Activated CD4-positive, alpha-beta T cell treated with anti-CD3 and anti-CD28 coated beads, Interleukin-2, amount 10 ng/mL, durations not matched to agents 7 days and 5 days (primary cell): ENCODE measurements around the gene SRRM2. TPM values are rescaled to one million over a fixed set of nuclear protein-coding genes. Genes with fewer than 3 reads are reported as not detected.

Source experiments
- CTCF ChIA-PET: fragments of 350-600 bp; sonication (Branson Sonifier 250); formaldehyde crosslinking; loops from one replicate; lab custom pipeline; 2021; ENCODE audit warnings: antibody characterized with exemption; lab: Charles Lee
- POLR2A ChIA-PET: fragments of 350-600 bp; sonication (Branson Sonifier 250); formaldehyde crosslinking; loops from one replicate; lab custom pipeline; 2021; ENCODE audit warnings: antibody characterized with exemption; lab: Charles Lee
- DNase-seq: peaks from one replicate; pipeline ENCODE4 v3.0.0-alpha.2; 2020
- H3K27ac Mint-ChIP-seq: one replicate; pipeline ENCODE4 v1.8.0; 2021; ENCODE audit warnings: mild to moderate bottlenecking, moderate library complexity, mixed read lengths
- H3K27me3 Mint-ChIP-seq: one replicate; pipeline ENCODE4 v1.8.0; 2021; ENCODE audit warnings: mixed read lengths
- H3K36me3 Mint-ChIP-seq: one replicate; pipeline ENCODE4 v1.8.0; 2021; ENCODE audit warnings: low read depth, mixed read lengths
- H3K4me1 Mint-ChIP-seq: one replicate; pipeline ENCODE4 v1.8.0; 2021; ENCODE audit warnings: mixed read lengths
- H3K4me3 Mint-ChIP-seq: one replicate; pipeline ENCODE4 v1.8.0; 2021; ENCODE audit warnings: mild to moderate bottlenecking, moderate library complexity, mixed read lengths
- H3K9me3 Mint-ChIP-seq: one replicate; pipeline ENCODE4 v1.8.0; 2021; ENCODE audit warnings: mixed read lengths
- total RNA-seq, 2 experiments: library from RNA; stranded (reverse); gene quantifications; one replicate each; pipeline ENCODE4 v1.2.3, GENCODE V29; 2021

Gene SRRM2
- total RNA-seq, 2 experiments from 2014 or later = 512 to 565 TPM

GRCh38 chr16:2809149-2809760 is 56.8 kb downstream of the SRRM2 start:
- Mint-ChIP-seq H3K4me1 (no peaks in the 10 kb centered on the region), H3K36me3 (no peaks in the 10 kb centered on the region), H3K27me3 (peaks cover 13% of the 10 kb centered on the region), H3K4me3 (no peak overlapping the region), H3K27ac (no peak overlapping the region), H3K9me3 (no peaks in the 10 kb centered on the region)
- ChIA-PET CTCF (interaction anchor here (0.7 kb wide), 1 partner anchor 161 kb away, joined by 3 read pairs; no protein-coding TSS in a partner anchor), POLR2A (no interaction called here)
- DNase-seq = no peak

- no peaks in the 10 kb centered on the region for H3K36me3 Mint-ChIP-seq
- no peak overlapping the region for H3K27ac Mint-ChIP-seq
- ChIA-PET CTCF (interaction anchor here (0.5 kb wide), 1 partner anchor 13 kb away, joined by 3 read pairs; no protein-coding TSS in a partner anchor), POLR2A (no interaction called here)
- H3K4me3 Mint-ChIP-seq = no peak overlapping the region
- no peaks in the 10 kb centered on the region for H3K4me1 Mint-ChIP-seq
- no peak for DNase-seq
- no peaks in the 10 kb centered on the region for H3K9me3 Mint-ChIP-seq
- peaks cover 11% of the 10 kb centered on the region for H3K27me3 Mint-ChIP-seq
These were observed 58.2 kb downstream of the SRRM2 start for GRCh38 chr16:2810651-2811050.

- Mint-ChIP-seq H3K27me3 (peaks cover 11% of the 10 kb centered on the region), H3K36me3 (no peaks in the 10 kb centered on the region), H3K9me3 (no peaks in the 10 kb centered on the region), H3K27ac (no peak overlapping the region), H3K4me1 (no peaks in the 10 kb centered on the region), H3K4me3 (no peak overlapping the region)
- DNase-seq = no peak
- CTCF ChIA-PET = interaction anchor here (0.5 to 1.2 kb wide), 5 partner anchors 14 to 564 kb away, joined by 3 to 6 read pairs (median 4); partner anchors contain the start of gene PRSS41
- POLR2A ChIA-PET = no interaction called here
These were observed 59.4 kb downstream of the SRRM2 start for GRCh38 chr16:2811703-2812471.

DNA sequence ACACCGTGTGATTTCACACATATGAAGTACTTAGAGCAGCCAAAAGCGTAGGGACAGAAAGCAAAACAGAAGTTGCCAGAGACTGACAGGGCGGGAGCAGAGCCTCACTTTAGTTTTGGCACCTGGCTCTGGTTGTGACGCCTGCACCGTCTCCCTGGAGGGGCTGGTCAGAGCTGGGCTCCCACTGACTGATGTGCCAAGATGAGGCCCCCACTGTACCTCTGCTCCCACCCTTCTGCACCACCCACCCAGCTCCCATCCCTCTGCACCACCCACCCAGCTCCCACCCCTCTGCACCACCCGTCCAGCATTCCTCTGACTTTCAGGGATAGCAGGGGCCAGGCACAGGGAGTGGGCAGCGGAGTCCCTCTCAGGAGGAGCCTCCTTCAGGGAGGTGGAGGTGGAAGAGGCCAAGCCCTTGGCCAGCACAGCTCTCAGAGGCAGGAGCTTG is 61.4 kb downstream of the SRRM2 start:
- DNase-seq = no peak
- H3K36me3 Mint-ChIP-seq = no peaks in the 10 kb centered on the region
- ChIA-PET POLR2A (no interaction called here), CTCF (no interaction called here)
- no peak overlapping the region for H3K4me3 Mint-ChIP-seq
- no peak overlapping the region for H3K27ac Mint-ChIP-seq
- H3K4me1 Mint-ChIP-seq = no peaks in the 10 kb centered on the region
- peaks cover 10% of the 10 kb centered on the region for H3K27me3 Mint-ChIP-seq
- no peaks in the 10 kb centered on the region for H3K9me3 Mint-ChIP-seq

GRCh38 chr16:2814551-2815298 is 62.3 kb downstream of the SRRM2 start:
- no peaks in the 10 kb centered on the region for H3K4me1 Mint-ChIP-seq
- no peaks in the 10 kb centered on the region for H3K9me3 Mint-ChIP-seq
- ChIA-PET CTCF (no interaction called here), POLR2A (no interaction called here)
- H3K27me3 Mint-ChIP-seq = peaks cover 2% of the 10 kb centered on the region
- no peak for DNase-seq
- H3K27ac Mint-ChIP-seq = no peak overlapping the region
- H3K4me3 Mint-ChIP-seq = no peak overlapping the region
- no peaks in the 10 kb centered on the region for H3K36me3 Mint-ChIP-seq

DNA sequence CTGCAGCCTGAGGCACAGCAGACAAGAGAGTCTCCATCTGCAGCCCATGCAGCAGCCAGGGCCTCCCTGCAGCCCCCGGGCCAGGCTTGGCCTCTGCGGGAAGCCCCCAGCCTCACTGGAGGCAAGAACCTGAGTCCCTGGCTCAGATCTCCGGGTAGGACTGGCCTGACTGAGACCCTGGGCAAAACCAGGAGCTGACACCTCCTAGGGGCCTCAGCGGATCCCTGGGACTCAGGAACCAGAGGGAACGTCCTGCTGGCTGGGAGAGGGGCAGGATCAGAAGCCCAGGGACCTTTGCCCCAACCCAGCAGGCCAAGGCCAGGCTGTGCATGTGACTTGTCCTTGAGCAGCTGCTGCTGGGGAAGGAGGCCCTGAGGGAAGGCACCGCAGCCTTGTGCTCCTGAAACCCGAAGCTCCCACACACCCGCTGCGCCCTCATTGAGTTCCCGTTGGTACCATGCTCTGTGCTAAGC is 62.9 kb downstream of the SRRM2 start:
- DNase-seq = no peak
- no peaks in the 10 kb centered on the region for H3K27me3 Mint-ChIP-seq
- CTCF ChIA-PET = no interaction called here
- H3K36me3 Mint-ChIP-seq = no peaks in the 10 kb centered on the region
- H3K4me3 Mint-ChIP-seq = no peak overlapping the region
- no peaks in the 10 kb centered on the region for H3K4me1 Mint-ChIP-seq
- H3K27ac Mint-ChIP-seq = no peak overlapping the region
- POLR2A ChIA-PET = no interaction called here
- no peaks in the 10 kb centered on the region for H3K9me3 Mint-ChIP-seq

DNA sequence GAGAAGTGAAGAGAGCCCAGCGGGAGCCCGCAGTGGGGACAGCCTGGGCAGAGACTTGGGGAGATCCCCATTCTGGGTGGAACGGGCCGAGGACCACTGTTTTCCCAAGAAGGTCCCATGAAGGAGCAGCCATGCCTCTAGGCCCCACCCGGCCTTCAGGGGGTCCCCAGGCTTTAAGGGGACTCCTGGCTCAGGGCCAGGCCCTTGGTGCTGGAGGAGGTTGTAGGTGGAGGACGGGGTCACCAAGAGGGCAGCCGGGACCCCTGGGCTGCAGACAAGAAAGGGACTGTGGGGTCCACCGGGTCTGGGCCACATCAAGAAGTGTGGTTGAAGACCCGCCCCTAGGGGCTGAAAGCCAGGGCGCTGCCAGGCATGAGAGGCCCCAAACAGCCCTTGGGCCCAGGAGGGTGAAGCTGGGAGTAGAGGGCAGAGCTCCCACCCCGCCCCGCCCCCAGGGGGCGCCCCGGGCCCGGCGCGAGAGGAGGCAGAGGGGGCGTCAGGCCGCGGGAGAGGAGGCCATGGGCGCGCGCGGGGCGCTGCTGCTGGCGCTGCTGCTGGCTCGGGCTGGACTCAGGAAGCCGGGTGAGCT is 64.4 kb downstream of the SRRM2 start, which contains the start of gene PRSS21:
Gene PRSS21 (plus strand): TSS at position 487 of the 589 bp plus-strand sequence. CDS start 32 bp downstream, at position 519.
- Mint-ChIP-seq H3K9me3 (no peaks in the 10 kb centered on the region), H3K4me1 (no peaks in the 10 kb centered on the region), H3K36me3 (no peaks in the 10 kb centered on the region), H3K4me3 (no peak within 1 kb of the TSS), H3K27ac (no peak within 1 kb of the TSS), H3K27me3 (peaks cover under 1% of the 10 kb centered on the region)
- ChIA-PET POLR2A (no interaction called here), CTCF (no interaction called here)
- DNase-seq = no peak

DNA sequence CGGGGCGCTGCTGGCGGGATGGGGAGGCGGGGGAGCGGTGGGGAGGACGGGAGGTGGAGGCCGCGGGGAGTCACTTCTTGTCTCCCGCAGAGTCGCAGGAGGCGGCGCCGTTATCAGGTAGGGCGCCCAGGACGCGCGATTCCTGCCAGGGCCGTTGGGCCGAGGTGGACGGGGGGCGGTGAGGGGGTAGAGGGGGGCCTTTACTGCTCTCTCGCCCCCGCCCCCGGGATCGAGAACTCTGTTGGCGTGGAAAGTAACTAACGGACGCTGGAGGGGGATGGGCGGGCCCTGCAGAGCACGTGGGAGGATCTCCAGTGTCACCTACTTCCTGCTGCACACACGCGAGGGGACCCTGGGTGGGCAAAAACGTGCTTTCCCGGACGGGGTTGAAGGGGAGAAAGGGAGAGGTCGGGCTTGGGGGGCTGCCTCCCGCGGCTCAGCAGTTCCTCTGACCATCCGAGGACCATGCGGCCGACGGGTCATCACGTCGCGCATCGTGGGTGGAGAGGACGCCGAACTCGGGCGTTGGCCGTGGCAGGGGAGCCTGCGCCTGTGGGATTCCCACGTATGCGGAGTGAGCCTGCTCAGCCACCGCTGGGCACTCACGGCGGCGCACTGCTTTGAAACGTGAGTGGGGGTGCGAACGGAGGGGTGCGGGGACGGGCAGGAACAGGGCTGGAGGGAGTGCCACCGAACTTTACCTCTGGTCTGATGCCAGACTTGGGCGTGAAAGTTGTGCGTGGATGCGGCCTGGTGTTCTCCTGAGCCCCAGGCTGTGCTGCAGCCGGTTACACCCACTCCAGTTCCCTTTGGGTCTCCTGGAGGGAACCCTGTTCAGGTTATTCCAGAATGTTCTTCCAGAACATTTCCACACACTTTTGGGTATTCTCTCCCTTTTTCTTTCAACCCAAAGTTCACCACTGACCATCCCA is 65.2 kb downstream of the SRRM2 start:
- peaks cover 4% of the 10 kb centered on the region for H3K27me3 Mint-ChIP-seq
- H3K27ac Mint-ChIP-seq = no peak overlapping the region
- ChIA-PET POLR2A (no interaction called here), CTCF (no interaction called here)
- no peaks in the 10 kb centered on the region for H3K4me1 Mint-ChIP-seq
- H3K4me3 Mint-ChIP-seq = no peak overlapping the region
- H3K9me3 Mint-ChIP-seq = no peaks in the 10 kb centered on the region
- DNase-seq = no peak
- H3K36me3 Mint-ChIP-seq = no peaks in the 10 kb centered on the region

DNA sequence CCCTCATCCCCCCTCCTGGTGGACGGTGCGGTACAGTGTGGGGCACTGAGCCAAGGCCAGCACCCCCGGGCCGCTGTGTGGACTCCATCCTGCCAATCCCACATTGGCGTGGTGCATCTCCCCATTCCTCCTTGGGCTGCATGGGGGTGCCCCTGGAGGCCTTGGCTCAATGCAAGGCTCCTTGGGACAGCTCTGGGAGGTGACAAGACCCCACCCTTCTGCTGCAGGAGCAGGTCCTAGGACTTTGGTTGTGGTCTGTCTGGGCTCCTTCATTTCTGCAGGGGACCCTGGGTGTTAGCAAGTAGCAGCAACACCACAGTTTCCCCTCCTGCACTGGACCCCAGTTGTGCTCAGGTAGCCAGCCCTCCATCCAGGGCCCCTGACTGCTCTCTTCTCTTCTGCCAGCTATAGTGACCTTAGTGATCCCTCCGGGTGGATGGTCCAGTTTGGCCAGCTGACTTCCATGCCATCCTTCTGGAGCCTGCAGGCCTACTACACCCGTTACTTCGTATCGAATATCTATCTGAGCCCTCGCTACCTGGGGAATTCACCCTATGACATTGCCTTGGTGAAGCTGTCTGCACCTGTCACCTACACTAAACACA is 65.9 kb downstream of the SRRM2 start:
- Mint-ChIP-seq H3K36me3 (no peaks in the 10 kb centered on the region), H3K4me1 (no peaks in the 10 kb centered on the region), H3K9me3 (no peaks in the 10 kb centered on the region), H3K4me3 (no peak overlapping the region), H3K27me3 (peaks cover 4% of the 10 kb centered on the region), H3K27ac (no peak overlapping the region)
- DNase-seq = no peak
- ChIA-PET POLR2A (no interaction called here), CTCF (no interaction called here)

DNA sequence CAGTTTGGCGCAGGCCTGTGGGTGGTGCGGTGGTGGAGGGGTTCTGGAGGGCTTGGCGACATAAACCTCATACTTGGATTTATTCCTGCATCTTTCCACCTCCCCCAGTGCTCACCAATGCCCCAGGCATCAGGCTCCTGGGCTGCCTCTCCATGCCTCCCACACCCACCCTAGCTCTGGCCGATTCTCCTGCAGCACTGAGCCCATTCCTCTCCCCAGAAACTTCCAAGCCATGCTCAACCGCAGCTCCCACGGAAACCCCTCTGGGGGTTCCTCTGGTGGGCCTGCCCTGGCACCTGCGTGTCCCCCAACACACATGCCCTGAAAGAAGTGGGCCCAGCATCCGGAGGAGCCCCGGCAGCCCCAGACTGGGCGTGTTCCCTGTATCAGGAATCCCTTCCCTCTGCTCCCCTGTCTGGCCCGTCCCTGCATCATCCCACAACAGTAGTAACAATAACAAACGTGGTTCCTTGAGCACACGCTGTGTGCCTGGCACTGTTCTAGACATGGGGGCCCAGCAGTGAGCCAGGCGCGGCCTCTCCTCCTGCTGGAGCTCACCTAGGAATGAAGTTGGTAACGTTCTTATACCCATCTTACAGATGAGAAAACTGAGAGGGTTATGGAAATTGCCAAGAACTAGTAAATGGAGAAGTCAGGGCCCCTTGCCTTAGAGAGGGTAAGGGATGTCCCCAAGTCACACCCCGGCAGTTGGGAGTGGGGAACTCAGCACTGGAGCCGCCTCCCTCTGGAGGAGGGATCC is 66.9 kb downstream of the SRRM2 start:
- no peaks in the 10 kb centered on the region for H3K4me1 Mint-ChIP-seq
- DNase-seq = no peak
- H3K36me3 Mint-ChIP-seq = no peaks in the 10 kb centered on the region
- no peak overlapping the region for H3K27ac Mint-ChIP-seq
- ChIA-PET CTCF (no interaction called here), POLR2A (no interaction called here)
- peaks cover 4% of the 10 kb centered on the region for H3K27me3 Mint-ChIP-seq
- H3K9me3 Mint-ChIP-seq = no peaks in the 10 kb centered on the region
- H3K4me3 Mint-ChIP-seq = no peak overlapping the region
